GM04503 (cell line): ENCODE data around the gene DCAF12.

Source experiments
- DNase-seq: peaks from one replicate; pipeline ENCODE4 v3.0.0-alpha.2; 2012; ENCODE audit warnings: low read depth

DCAF12 gene

GRCh38 chr9:34125681-34126206, 754 bp downstream of the DCAF12 start:
- no peak for DNase-seq

DNA sequence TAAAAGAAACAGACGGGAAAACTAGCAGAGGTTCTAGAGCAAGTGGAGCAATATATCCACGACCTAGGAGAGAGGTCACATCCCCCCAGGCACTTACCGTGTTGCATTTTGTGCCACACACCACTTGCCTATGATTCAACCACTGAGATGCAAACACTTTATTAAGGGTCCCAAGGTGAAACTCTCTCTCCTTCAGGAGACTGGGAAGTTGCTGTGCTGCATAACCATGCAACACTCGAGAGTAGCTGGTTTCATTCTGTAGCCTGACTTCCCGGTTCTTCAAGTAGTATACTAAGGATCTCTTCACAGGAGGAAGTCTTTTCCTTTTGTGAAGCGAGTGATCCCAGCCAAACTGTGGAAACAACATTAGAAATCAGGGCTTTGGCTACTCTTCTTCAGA, 1.6 kb downstream of the DCAF12 start:
- DNase-seq = no peak

DNA sequence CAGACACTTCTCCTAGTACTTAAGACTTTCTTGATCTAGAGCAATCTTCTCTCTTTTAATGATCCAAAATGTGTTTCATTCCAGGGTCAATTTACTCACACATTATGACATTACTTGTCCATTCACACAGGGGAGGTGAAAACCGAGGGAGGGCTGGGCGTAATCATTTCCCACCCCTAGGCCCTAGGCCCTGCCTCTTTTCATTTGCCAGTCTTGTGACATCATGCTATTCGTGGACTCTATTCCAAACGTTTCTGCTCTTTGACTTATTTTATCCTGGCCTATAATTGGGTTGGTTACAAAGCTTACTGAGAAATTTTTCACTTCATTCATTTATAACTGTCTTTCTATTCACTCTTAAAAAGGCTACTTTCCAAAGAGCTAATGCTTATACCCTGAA, 2.4 kb downstream of the DCAF12 start:
- DNase-seq = no peak

GRCh38 chr9:34123682-34124081, 2.8 kb downstream of the DCAF12 start:
- DNase-seq = no peak

GRCh38 chr9:34121996-34122395, 4.5 kb downstream of the DCAF12 start:
- no peak for DNase-seq

DNA sequence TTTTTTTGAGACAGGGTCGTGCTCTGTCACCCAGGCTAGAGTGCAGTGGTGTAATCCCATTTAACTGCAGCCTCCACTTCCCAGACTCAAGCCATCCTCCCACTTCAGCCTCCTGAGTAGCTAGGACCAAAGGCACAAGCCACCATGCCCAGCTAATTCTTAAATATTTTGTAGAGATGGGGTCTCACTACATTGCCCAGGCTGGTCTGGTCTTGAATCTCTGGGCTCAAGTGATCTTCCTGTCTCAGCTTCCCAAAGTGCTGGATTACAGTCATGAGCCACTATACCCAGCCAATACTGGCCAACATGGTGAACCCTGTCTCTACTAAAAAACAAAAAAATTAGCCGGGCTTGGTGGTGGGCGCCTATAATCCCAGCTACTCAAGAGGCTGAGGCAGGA, 6.8 kb downstream of the DCAF12 start:
- DNase-seq = no peak

- no peak for DNase-seq
These were observed 12.1 kb downstream of the DCAF12 start for GRCh38 chr9:34114436-34114835.

GRCh38 chr9:34106110-34106509, 20.4 kb downstream of the DCAF12 start:
- no peak for DNase-seq

DNA sequence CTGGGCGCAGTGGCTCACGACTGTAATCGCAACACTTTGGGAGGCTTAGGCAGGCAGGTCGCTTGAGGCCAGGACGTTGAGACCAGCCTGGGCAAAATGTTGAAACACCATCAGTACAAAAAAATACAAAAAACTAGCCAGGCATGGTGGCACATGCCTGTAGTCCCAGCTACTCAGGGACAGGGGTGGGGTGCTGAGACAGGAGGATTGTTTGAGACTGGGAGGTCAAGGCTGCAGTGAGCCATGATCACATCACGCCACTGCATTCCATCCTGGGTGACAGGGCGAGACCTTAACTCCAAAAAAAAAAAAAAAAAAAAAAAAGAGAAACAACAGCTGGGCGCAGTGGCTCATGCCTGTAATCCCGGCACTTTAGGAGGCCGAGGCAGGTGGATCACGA, 23.7 kb downstream of the DCAF12 start:
- DNase-seq = no peak

DNA sequence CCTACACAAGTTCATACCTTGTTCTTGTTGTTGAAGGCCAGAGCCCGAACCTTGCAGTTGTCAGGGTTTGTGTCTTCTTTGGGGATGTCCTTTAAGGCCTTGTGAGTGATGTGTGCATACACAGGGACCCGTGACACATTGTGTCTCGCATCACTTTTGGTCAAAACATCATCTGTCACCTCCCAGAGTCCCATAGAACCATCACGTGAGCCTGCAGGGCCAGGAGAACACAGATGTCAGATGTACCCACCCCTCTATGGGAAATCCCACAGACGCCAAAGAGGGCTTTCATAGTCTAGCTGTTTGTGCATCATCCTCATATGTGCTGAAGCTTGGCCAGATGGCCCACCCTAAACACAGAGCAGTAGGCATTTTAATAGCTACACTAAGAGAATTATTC, 28.2 kb downstream of the DCAF12 start:
- no peak for DNase-seq

DNA sequence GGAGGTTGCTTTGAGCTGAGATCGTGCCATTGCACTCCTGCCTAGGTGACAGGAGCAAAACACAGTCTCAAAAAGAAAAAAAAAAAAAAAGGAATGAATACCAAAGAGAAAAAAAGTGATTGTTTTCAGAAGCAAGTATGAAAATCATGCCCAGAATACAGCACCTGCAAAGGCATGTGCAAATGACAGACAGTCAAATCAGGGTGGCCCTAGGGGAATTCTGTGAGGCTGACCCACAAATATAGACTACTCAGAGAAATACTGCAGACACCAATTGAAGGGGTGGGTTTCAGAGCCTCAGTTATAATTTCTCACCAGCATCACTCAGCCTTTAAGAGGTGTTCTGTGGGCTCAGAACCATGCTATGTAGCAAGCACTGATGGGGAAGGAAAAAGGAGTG, 28.6 kb downstream of the DCAF12 start:
- no peak for DNase-seq

GRCh38 chr9:34096751-34097150, 29.7 kb downstream of the DCAF12 start:
- DNase-seq = no peak

DNA sequence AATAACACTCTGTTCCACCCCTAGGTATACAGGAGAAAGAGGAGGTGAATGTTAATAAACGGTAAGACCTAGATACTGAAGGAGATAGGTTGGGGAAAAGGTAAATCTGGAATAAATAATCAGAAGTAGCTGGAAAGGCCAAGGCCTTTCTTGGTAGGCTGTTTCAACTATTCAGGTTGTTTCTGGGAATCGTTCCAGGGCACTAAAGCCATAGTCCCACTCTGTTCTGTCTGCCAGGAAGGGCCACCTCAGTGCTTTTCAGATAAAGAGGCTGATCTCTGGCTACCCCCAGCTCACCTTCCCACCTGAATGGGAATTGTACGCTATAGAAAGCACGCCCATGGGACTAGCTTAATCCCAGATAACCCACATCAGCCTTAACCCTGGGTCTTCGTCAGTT, 32.9 kb downstream of the DCAF12 start:
- DNase-seq = no peak

DNA sequence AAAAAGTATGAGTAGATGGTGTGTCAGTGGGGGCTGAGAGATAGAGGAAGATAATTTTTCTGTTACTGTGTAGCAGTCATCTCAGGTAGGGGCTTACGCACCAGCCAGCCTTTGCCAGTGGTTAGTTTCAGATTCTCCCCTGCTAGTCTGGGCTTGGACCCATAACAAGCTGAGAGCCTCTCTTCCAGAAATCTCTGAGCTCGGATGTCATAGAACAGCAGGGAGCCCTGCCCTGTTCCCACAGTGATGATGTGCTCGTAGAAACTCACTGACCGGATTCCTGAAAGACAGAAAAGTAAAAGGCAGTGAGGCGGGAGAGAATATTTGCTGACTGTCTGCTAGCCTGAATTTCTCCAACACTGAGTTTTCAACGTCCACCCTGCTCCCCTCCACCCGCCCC, 37.2 kb downstream of the DCAF12 start:
- DNase-seq = no peak

DNA sequence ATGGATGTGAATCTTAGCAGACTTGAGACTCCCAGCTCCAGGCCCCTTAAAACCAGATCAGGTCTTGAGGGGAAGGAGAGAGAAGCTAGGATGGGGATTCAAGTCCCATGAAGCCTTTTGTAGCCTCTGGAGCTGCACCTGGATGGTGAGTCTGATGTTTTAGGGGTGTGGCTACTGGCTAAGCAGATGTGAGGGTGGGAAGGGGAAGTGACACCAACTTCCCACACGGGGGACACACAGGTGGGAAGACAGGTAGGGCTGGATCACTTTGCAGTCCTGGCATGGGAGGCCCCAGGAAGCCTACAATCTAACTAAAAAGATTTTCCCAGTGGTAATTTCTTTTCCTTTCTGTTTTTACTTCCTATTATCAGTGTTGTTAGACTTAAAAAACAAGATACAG, 39.1 kb downstream of the DCAF12 start:
- no peak for DNase-seq

- DNase-seq = no peak
These were observed 39.6 kb downstream of the DCAF12 start for GRCh38 chr9:34086864-34087263.

DNA sequence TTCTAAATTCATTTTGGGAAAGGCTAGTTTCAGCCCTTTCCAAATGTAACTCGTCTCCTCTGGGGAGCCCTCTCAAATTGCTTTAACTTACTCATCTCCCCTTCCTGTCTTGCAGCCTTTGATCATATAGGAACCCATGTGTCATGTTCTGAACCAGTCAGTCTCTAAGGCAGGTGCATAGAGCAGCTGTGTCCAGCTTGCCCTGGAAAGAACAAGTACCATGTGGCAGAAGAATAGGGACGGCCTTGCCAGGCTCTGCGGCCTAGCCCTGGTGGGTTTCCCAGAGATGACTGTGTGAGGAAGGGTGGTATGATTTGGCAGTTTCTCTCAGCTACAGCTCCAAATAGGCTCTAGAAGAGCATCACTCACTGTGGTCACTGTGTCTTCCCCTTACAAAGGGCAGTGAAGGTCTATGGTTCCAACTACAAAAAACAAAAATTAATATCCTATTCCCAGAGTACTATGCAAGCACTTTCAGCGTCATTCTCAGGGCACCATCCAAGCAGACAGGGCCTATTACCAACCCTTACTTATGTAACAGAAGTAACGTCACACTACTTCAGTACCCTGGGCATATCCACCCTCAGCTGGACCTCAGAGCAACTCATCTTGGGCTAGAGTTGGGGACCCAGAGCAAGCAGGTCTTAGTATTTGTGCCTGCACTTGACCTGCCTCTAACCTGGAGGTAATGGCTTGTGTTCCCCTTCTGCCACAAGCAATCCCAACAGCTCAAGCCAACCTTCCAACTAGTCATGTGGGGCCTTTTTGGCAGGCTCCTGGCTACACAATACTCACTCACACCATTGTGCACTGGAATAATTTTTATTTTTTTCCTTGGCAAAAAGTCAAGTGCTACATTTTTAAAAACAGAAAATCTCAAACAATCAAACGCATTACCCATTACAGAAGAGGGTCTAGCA, 40.7 kb downstream of the DCAF12 start:
- no peak for DNase-seq

DNA sequence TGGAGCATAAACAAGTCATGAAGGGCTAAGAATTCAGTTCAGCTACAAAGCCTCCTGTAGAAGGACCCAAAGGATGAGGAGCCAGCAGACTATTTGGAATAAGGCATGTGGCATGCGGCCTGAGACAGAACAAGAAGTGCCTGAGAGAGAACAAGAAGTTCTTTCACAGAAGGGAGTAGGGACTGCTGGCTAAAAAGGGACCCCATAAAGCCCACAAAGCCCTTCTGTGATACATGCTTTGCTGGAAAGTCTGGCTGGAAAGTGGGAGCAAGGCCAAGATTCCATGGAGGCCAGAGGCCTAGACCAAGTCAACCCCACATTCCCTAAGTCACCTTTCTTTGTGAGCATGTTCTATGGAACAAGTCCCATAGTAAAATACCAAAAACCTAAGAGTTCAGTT, 41.9 kb downstream of the DCAF12 start:
- no peak for DNase-seq

DNA sequence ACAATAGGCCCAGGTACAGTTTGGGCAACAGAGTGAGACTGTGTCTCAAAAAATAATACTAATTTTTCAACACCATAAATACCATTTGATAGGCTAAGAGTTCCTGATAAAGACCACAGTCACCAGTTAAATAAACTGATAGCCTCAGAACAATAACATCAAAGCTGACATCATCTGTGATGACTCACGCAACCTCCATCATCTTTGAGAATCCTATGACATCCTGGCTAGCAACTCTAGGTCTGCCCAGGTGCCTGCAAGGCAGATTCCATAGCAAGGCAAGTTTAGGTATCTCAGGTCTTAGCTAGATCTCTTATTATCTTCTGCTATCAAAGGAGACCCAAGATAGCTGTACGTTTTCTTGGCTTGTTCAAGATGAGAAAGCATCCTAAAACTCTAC, 47.3 kb downstream of the DCAF12 start:
- no peak for DNase-seq

DNA sequence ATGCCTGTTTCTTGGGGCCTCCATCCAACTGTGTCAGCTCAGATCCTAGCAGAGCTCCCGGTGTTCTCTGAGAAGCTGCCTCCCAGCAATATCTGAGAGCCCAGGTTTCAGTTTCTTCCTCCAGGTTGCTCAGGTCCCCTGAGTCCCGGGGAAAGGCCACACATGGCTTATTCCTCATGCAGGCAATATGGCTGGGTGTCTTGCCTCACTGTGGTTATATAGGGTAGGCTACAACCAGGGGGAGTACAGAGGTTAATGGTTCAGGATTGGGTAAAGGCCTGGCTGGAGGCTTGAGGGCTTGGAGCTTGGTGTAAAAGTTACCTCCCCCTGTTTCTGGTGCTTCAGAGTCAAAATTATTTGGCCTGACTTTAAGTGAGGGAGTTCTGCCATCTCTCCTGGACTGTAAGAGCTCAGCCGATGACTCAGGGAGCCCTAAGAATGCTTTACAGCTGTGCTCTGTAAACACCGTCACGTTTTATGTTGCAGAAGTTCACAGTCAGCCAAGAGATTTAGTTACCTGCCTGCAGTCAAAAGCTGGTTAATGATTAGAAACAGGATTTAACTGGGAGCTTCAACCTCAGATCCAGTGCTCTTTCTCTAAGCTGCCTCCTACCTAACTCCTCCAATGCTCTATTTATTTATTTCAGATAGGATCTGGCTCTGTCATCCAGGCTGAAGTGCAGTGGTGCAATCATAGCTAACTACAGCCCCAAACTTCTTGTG, 53.5 kb downstream of the DCAF12 start:
- DNase-seq = peak; percentile 61

DNA sequence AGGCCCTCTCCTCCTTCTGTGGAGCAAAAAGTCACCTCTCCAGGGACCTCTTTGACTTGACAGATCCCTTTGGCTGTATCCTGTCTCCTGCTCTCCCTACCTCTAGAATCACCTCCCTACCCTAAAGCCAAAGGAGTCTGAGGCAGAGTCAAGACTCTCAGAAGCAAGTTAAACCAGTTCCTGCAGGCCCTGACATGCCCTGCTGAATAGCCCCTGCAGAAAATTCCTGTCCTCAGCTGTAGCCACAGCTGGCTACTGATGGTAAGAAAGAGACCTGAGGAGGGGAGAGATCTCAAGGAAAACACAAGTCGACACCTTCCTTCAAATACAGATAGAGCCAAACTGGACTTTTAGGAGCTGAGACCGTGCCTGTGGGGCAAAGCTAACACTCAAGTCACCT, 54.1 kb downstream of the DCAF12 start:
- no peak for DNase-seq

DNA sequence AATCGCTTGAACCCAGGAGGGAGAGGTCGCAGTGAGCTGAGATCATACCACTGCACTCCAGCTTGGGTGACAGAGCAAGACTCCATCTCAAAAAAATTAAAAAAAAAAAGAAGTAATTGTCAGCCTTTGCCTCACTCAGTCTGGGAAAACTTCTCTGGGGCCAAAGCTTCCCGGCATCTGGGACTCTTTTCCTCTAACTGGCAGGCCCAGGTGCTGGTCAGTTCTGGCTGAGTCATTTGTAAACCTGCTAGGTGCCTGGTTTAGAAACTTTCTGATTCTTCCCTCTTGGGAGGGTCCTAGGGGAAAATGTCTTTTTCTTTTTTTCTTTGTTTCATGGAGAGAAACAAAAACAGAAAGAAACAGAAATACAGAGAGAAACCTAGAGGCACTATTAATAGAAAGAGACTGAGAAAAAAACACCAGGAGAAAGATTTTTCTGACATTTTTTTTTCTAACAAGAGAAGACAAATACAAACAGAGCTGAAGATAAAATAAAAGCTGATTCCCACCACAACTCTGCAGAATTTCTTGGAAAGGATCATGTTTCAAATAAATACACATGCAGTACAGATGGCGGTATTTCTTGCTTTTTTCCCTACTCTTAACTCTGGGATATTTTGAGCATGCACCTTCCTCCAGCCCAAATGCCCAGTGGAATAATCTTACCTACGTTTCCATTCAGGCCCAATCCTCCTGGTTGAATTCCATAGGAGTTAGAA, 55.7 kb downstream of the DCAF12 start:
- no peak for DNase-seq

DNA sequence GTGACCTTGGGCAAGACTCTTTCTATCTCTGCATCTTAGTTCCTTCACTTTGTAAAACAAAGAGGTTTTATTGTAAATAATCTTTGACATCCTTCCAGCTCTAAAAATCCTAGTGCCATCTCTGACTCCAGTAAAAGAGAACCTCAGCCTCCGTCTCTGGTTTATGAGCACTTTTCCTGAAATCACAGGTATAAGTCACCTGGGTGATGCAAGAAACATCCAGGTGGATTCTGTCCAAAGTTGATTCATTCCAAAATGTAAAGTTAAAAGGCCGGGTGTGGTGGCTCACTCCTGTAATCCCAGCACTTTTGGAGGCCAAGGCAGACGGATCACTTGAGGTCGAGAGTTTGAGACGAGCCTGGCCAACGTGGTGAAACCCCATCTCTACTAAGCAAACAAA, 56.7 kb downstream of the DCAF12 start:
- DNase-seq = no peak
